HG03469 (cell line): ENCODE measurements around the gene SLC25A21.

ENCODE experiments used
- ATAC-seq: cut with Tn5 transposase; IDR thresholded peaks from one replicate; pipeline ENCODE4 v1.9.1; 2021; ENCODE audit warnings: mild to moderate bottlenecking, moderate library complexity, moderate number of reproducible peaks; ENCODE audit not compliant: unreplicated experiment

The SLC25A21 gene

GRCh38 chr14:37048666-37049071, 123.7 kb downstream of the SLC25A21 start:
- ATAC-seq = no peak

DNA sequence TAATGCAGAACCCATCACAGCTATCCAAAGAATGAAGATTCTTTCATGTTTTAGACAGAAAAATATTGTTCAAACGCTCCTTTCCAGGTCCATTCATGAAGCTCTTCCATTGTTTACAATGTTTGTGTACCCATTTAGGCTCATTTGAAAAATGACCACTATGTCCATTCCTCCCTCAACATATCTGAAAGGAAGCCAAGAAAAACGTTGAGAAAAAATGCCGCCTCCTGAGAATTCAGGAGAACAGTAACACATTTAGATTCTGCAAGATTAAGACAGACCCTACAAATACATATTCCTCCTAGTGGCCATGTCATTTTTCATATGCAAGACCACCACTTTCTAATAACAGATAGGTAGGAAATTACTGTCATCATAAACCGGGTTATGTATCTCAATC, 124.4 kb downstream of the SLC25A21 start:
- ATAC-seq = no peak

DNA sequence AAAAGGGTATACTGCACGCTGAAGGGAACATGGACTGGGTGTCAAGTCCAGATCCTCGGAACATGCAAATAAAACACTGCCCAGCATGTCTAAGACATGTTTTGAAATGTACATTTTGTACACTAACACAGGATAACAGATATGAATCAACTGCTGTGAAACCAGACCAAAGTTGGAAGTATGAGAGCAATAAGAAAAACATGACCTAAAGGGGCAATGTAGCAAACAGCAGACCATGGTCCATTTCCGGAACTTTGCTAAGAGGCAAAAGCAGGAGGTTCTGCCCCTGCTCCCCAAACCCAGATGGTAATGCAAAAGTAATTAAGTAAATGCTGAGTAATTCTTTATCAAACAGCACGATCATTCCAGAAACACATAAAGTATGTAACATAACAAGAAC, 125.2 kb downstream of the SLC25A21 start:
- ATAC-seq = no peak

DNA sequence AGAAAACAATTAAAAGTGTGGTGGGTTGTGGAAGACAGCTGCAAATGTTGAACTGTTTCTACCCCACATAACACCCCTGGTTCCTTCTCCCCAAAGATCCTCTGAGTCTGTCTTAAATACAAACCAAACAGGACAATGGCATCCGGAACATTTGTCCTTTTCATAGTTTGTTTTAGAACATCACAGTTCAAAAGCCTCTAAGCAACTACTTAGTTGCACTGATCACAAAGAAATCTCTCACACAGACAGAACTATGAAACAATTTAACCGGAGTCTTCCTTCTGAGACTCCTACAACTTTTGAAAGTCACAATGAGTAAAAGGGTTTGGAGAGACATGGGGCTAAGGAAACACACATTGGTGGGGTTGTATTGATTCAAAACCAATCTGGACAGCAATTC, 125.6 kb downstream of the SLC25A21 start:
- no peak for ATAC-seq

- no peak for ATAC-seq
Measured at GRCh38 chr14:37045340-37046061, 126.9 kb downstream of the SLC25A21 start.

DNA sequence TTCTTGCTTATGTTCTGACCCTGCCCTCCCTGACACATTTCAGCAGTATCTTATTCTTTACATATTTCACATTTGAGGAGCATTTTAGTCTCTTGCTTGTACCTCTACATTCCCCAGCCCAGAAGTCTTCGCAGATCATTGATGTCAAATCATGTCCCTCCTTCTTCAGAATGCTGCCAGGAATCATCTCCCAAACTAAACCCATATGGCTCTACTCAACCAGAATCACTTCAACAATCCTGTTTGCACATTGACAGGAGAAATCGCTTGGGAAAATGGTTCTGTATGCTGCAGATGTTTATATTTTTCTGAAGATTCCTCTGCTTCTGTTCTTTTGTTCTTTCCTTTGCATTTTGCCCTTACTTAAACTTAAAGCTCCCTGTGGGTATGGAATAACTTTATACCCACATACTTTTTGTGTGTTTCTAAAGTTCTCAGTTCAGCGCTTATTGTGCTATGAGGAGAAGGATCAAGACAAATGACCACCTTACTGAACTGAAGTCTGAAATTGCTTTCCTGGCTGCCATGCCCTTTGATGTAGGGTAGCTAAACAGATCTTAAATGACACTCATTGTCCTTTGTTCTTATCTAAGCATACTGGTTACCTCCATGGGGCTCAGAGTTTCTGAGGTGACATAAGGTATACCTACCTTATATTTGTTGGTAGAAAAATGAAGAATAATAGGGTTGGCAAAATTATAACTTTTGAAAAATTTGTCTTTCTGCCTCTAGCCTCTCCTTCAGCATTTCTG, 134.6 kb downstream of the SLC25A21 start:
- ATAC-seq = no peak

- ATAC-seq = no peak
Measured at GRCh38 chr14:37036669-37037341, 135.6 kb downstream of the SLC25A21 start.

- ATAC-seq = no peak
Measured at GRCh38 chr14:37035401-37035800, 137.0 kb downstream of the SLC25A21 start.

DNA sequence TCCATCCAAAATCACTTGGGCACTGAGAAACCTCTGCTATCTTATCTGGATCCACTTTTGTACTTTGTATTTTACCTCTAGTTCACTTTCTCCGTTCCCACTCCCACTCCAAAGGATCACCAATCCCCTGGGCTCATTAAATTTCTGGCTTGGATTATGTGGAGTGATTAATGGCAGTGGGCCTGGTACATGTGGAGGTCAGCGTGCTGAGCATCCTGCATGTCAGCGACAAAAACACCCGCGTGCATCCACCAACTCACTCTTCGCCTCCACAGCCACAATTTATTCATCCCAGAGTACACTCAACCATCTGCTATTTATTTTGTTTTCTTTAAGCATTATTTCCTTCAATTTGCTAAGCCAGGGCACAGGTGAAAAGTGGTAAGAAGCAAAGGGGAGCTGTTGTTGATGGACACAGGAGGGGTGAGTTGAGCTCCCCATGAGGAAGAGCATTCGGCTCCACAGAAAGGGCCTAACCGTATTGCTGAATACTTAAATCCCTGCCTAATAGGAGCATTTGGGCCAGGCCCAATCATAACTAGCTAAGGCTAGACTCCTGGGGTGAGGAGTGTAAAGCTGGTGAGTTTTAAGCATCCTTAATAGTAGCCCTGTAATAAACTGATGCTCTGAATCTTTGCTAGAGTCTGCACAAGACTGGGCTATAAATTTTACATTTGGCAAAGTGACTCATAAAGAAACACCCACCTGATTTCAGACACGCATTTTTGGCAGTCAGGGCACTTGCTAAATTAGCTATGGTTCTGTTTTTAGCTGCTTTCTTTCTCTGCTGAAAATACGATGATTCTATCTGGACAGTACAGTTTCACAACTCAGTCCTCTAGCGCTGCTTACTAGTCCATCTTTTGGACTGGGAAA, 137.8 kb downstream of the SLC25A21 start:
- ATAC-seq = no peak

DNA sequence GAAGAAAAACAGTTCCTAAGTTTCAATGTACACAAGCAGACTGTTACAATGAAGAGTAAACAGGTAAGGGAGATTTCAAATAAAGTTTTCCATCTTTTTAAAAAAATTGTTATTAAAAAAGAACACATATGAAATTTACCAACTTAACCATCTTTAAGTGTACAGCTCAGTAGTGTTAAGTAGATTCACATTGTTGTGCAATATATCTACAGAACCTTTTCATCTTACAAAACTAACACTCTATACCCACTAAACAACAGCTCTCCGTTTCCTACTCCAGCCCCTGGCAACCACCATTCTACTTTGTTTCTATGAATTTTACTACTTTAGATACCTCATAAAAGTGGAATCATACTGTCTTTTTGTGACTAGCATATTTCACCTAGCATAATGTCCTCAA, 139.5 kb downstream of the SLC25A21 start:
- ATAC-seq = no peak

DNA sequence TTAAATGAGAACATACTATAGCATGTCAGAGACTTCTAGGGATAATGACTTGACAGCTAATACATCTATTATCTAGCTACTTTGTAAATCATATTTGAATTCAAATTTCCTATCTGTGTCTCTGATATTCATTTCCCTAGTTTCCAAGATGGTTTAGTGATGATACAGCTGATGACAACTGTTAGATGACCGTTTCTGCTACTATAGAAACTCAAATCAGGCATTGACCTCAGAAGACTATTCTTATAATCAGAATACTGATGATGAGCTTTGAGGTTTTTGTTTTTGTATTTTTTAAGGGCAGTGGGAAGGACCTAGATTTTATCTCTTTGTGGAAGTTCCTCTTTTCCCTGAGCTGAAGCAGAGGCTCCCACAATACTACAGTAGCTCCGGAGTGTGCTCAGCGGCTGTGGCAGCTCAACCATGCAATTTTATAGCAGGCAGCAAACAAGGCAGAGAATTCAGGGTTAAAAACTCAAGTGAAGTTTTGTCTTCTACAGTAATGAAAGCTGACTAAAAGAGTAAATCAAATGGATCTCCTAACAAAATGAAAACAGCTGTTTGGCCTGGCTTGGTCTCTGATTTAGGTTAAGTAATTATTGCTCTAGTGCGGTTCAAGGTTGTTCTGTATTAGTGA, 145.1 kb downstream of the SLC25A21 start:
- ATAC-seq = no peak

GRCh38 chr14:37023875-37024565, 148.4 kb downstream of the SLC25A21 start:
- no peak for ATAC-seq

GRCh38 chr14:37021390-37021789, 151.0 kb downstream of the SLC25A21 start:
- no peak for ATAC-seq

DNA sequence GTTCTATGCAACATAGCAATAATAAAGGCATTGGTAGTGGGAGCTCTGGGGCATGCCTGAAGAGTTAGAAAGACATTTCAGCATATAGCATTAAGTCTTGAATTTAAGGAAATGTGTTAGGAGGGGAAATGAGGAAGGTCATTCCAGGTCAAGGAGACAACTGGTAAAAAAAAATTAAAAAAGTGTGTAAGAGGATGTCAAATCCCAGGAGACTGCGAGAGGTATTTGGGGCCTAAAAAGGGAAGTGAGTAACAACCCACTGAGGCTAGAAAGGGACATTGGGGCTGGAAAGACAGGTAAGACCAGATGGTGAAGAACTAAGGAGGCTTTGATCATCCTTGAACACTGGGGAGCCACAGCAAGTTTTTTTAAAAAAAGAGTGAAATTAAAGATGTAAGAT, 152.9 kb downstream of the SLC25A21 start:
- no peak for ATAC-seq

DNA sequence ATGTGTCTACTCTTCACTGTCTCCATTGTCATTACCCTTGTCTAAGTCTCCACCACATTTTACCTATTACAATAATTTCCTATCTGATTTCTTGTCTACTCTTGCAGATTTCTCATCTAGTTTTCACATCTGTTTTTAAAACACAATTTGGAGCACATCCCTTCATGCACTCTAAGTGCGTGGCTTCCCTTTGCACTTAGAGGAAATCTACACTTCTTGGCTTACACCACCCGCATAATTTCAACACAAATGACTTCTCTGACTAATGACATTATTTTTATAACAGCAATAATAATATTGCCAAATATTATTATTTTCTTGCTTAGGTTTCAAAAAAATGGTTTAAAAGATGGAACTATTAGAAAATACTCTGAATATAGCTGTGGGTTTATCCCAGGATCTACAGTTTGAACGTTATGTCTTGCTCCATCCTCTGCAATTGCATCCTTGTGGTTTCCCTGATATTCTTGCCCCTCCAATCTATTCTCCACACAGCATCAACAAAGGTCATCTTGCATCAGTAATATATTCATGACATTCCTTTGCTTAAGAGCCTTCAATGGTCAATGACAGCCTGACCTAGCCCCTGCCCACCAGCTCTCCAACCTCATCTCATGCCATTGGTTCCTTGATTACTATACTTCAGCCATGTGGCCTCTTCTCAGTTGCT, 153.7 kb downstream of the SLC25A21 start:
- ATAC-seq = no peak

- no peak for ATAC-seq
Measured at GRCh38 chr14:37013078-37013477, 159.3 kb downstream of the SLC25A21 start.

DNA sequence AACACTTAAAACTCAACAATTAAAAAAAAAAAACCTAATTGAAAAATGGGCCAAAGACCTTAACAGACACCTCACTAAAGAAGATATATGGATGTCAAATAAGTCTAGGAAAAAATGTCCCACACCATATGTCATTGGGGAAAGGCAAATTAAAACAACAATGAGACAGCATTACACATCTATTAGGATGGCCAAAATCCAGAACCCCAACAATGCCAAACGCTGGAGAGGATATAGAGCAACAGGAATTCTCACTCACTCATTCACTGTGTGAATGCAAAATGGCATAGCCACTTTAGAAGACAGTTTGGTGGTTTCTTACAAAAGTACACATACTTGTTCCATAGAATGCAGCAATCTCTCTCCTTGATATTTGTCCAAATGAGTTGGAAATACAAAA, 173.7 kb downstream of the SLC25A21 start:
- ATAC-seq = no peak

DNA sequence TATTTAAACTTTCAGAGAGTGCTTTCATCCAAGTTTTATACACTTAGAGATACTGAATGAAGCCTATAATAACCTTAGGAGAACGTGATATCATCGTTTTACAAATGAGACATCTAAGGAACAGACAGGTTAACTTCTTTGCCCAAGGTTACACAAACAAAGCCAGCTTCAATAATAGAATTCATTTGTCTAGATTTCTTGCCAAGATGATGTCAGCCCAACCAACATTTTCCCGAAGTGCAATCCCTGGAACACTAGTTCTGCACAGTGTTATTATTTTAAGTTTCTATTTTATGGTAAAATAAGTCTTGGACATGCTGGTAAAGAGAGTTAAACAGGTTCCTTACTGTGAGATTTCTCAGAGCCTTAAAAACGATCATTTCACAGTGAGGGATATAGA, 174.6 kb downstream of the SLC25A21 start:
- ATAC-seq = no peak

DNA sequence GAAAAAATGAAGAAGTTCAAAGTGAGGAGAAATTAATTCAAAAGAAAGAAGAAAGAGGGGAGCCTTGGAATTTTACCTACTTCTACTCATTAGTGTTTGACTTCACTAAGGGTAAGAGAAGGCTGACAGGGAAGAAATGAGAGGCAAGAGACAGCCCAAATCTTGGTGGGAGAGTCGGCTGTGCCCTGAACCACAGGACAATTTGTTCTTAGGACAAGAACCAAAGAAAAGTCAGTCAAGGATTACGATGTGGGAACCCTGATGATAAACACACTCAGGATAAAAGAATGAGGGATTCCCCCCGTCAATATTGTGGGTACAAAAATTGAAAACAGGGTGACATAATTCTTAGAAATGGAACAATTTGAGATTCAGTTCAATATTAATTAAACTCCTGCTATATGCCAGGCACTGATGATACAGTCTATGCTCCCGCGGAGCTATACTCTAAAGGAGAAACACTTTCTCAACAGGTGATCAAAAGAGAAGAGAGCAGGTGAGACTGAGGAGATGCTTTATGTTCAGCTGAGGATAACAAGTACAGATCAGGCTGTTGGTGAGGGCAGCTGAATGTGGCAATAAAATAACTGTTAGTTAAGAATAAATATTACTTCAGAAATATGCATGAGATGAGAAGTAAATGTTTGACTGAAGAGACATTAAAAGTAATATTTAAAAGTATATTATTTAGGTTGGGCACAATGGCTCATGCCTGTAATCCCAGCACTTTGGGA, 175.4 kb downstream of the SLC25A21 start:
- no peak for ATAC-seq
